Activated CD4-positive, alpha-beta T cell treated with anti-CD3 and anti-CD28 coated beads for 36 hours (primary cell): ENCODE measurements around the gene FBLN1. TPM values are rescaled to one million over a fixed set of nuclear protein-coding genes. Genes with fewer than 3 reads are reported as not detected.
A peak's percentile ranks its signal among the peaks of the same experiment; 100 is the strongest.
"Not testable (repeated sequence)": the region's sequence is repeated elsewhere in the genome, so short reads cannot be mapped to it uniquely, and the experiment has no call there.

Source experiments
- ATAC-seq: fragments of 200-7000 bp; cut with Tn5 transposase; one replicate; pipeline ENCODE4 v1.10.0; 2021; ENCODE audit warnings: mild to moderate bottlenecking, moderate library complexity
- CTCF ChIA-PET: fragments of 350-600 bp; sonication (Branson Sonifier 250); formaldehyde crosslinking; loops from one replicate; lab custom pipeline; 2021; ENCODE audit warnings: antibody characterized with exemption; lab: Charles Lee
- POLR2A ChIA-PET: fragments of 350-600 bp; sonication (Branson Sonifier 250); formaldehyde crosslinking; loops from one replicate; lab custom pipeline; 2021; ENCODE audit warnings: antibody characterized with exemption, inconsistent platforms; lab: Charles Lee
- DNase-seq: peaks from one replicate; pipeline ENCODE4 v3.0.0-alpha.2; 2020
- H3K27ac Mint-ChIP-seq: one replicate; pipeline ENCODE4 v1.8.0; 2021; ENCODE audit warnings: mixed read lengths
- H3K27me3 Mint-ChIP-seq: one replicate; pipeline ENCODE4 v1.8.0; 2021; ENCODE audit warnings: mixed read lengths
- H3K36me3 Mint-ChIP-seq: one replicate; pipeline ENCODE4 v1.8.0; 2021; ENCODE audit warnings: low read depth, mixed read lengths
- H3K4me1 Mint-ChIP-seq: one replicate; pipeline ENCODE4 v1.8.0; 2021; ENCODE audit warnings: mixed read lengths
- H3K4me3 Mint-ChIP-seq: one replicate; pipeline ENCODE4 v1.8.0; 2021; ENCODE audit warnings: mild to moderate bottlenecking, moderate library complexity, mixed read lengths
- H3K9me3 Mint-ChIP-seq: one replicate; pipeline ENCODE4 v1.8.0; 2021; ENCODE audit warnings: low read depth, mixed read lengths
- intact Hi-C, 2 experiments: fragments of 100-400 bp; cut with DNase I in 1 of 2; cut with micrococcal nuclease in 1 of 2; formaldehyde crosslinking; loops; one replicate each; pipeline versions ENCODE4 v1.14.2 to v1.15.1; 2022 to 2024; cut with DNase I, micrococcal nuclease
- total RNA-seq, 2 experiments: library from RNA; stranded (reverse); gene quantifications; one replicate each; pipeline ENCODE4 v1.2.3, GENCODE V29; 2021

Gene FBLN1
- not detected for total RNA-seq

- Mint-ChIP-seq H3K27ac (no peak within 1 kb of the TSS), H3K27me3 (peaks cover 45% of the 10 kb centered on the region), H3K9me3 (no peaks in the 10 kb centered on the region), H3K4me1 (peaks cover 1% of the 10 kb centered on the region), H3K36me3 (no peaks in the 10 kb centered on the region), H3K4me3 (no peak within 1 kb of the TSS)
- DNase-seq (peak; percentile 16), ATAC-seq (no peak)
- intact Hi-C loops: no loop called here
- ChIA-PET CTCF (no interaction called here), POLR2A (no interaction called here)
These were observed at the start of gene FBLN1 for GRCh38 chr22:45502215-45503049. Gene FBLN1, plus strand, starts transcription at chr22:45502883. Its CDS starts 103 bp downstream, at chr22:45502986.

- Mint-ChIP-seq H3K4me3 (no peak overlapping the region), H3K36me3 (no peaks in the 10 kb centered on the region), H3K9me3 (no peaks in the 10 kb centered on the region), H3K4me1 (no peaks in the 10 kb centered on the region), H3K27ac (no peak overlapping the region), H3K27me3 (no peaks in the 10 kb centered on the region)
- intact Hi-C loops: no loop called here
- ATAC-seq (no peak), DNase-seq (no peak)
- POLR2A ChIA-PET: no interaction called here
- CTCF ChIA-PET: no interaction called here
These were observed 48.9 kb upstream of the FBLN1 start for GRCh38 chr22:45453764-45454163.

- ATAC-seq: no peak
- CTCF ChIA-PET: no interaction called here
- H3K27me3 Mint-ChIP-seq: no peaks in the 10 kb centered on the region
These were observed 48.4 kb upstream of the FBLN1 start for GRCh38 chr22:45454275-45454674.

GRCh38 chr22:45455212-45455611 lies 47.5 kb upstream of the FBLN1 start:
- Mint-ChIP-seq H3K9me3 (no peaks in the 10 kb centered on the region), H3K4me3 (no peak overlapping the region), H3K4me1 (no peaks in the 10 kb centered on the region), H3K27me3 (no peaks in the 10 kb centered on the region), H3K36me3 (no peaks in the 10 kb centered on the region), H3K27ac (no peak overlapping the region)
- POLR2A ChIA-PET: no interaction called here
- ATAC-seq (no peak), DNase-seq (no peak)
- CTCF ChIA-PET: interaction anchor here (0.9 kb wide), 1 partner anchor 19 kb away, joined by 4 read pairs; no protein-coding TSS in a partner anchor
- intact Hi-C loops: no loop called here

More at GRCh38 chr22:45454275-45454674, 48.4 kb upstream of the FBLN1 start:
- DNase-seq: no peak
- Mint-ChIP-seq H3K4me1 (no peaks in the 10 kb centered on the region), H3K27ac (no peak overlapping the region), H3K9me3 (no peaks in the 10 kb centered on the region), H3K4me3 (no peak overlapping the region), H3K36me3 (no peaks in the 10 kb centered on the region)
- intact Hi-C loops: no loop called here
- POLR2A ChIA-PET: no interaction called here

GRCh38 chr22:45455621-45456020 lies 47.1 kb upstream of the FBLN1 start:
- no peaks in the 10 kb centered on the region for H3K27me3 Mint-ChIP-seq
- no peak overlapping the region for H3K4me3 Mint-ChIP-seq
- no peaks in the 10 kb centered on the region for H3K36me3 Mint-ChIP-seq
- H3K27ac Mint-ChIP-seq: no peak overlapping the region
- no peaks in the 10 kb centered on the region for H3K9me3 Mint-ChIP-seq
- ChIA-PET POLR2A (no interaction called here), CTCF (interaction anchor here (0.9 kb wide), 1 partner anchor 18 kb away, joined by 4 read pairs; no protein-coding TSS in a partner anchor)
- DNase-seq (no peak), ATAC-seq (no peak)
- intact Hi-C loops: no loop called here
- no peaks in the 10 kb centered on the region for H3K4me1 Mint-ChIP-seq

GRCh38 chr22:45456811-45457210 lies 45.9 kb upstream of the FBLN1 start:
- CTCF ChIA-PET: no interaction called here
- ATAC-seq: no peak
- Mint-ChIP-seq H3K27me3 (no peaks in the 10 kb centered on the region), H3K4me3 (no peak overlapping the region), H3K36me3 (no peaks in the 10 kb centered on the region), H3K9me3 (no peaks in the 10 kb centered on the region), H3K27ac (no peak overlapping the region), H3K4me1 (no peaks in the 10 kb centered on the region)
- DNase-seq: no peak
- POLR2A ChIA-PET: no interaction called here
- intact Hi-C loops: no loop called here

- intact Hi-C loops: no loop called here
- no peak for ATAC-seq
- CTCF ChIA-PET: no interaction called here
- H3K4me1 Mint-ChIP-seq: no peaks in the 10 kb centered on the region
- H3K36me3 Mint-ChIP-seq: no peaks in the 10 kb centered on the region
- H3K27ac Mint-ChIP-seq: no peak overlapping the region
- H3K27me3 Mint-ChIP-seq: no peaks in the 10 kb centered on the region
- H3K9me3 Mint-ChIP-seq: no peaks in the 10 kb centered on the region
- H3K4me3 Mint-ChIP-seq: no peak overlapping the region
- no peak for DNase-seq
- POLR2A ChIA-PET: no interaction called here
These were observed 44.2 kb upstream of the FBLN1 start for GRCh38 chr22:45458532-45458931.

GRCh38 chr22:45459235-45459634 lies 43.4 kb upstream of the FBLN1 start:
- intact Hi-C loops: no loop called here
- H3K4me3 Mint-ChIP-seq: no peak overlapping the region
- no peak for ATAC-seq
- DNase-seq: no peak
- H3K27me3 Mint-ChIP-seq: peaks cover under 1% of the 10 kb centered on the region
- CTCF ChIA-PET: no interaction called here
- no peak overlapping the region for H3K27ac Mint-ChIP-seq
- no peaks in the 10 kb centered on the region for H3K36me3 Mint-ChIP-seq
- H3K4me1 Mint-ChIP-seq: no peaks in the 10 kb centered on the region
- POLR2A ChIA-PET: no interaction called here
- no peaks in the 10 kb centered on the region for H3K9me3 Mint-ChIP-seq

GRCh38 chr22:45460288-45461109 lies 42.2 kb upstream of the FBLN1 start:
- POLR2A ChIA-PET: no interaction called here
- intact Hi-C loops: no loop called here
- no peaks in the 10 kb centered on the region for H3K9me3 Mint-ChIP-seq
- H3K36me3 Mint-ChIP-seq: no peaks in the 10 kb centered on the region
- CTCF ChIA-PET: interaction anchor here (0.7 kb wide), 1 partner anchor 12 kb away, joined by 3 read pairs; no protein-coding TSS in a partner anchor
- no peaks in the 10 kb centered on the region for H3K4me1 Mint-ChIP-seq
- H3K27me3 Mint-ChIP-seq: peaks cover 6% of the 10 kb centered on the region
- ATAC-seq (no peak), DNase-seq (no peak)
- H3K4me3 Mint-ChIP-seq: no peak overlapping the region
- H3K27ac Mint-ChIP-seq: no peak overlapping the region

- DNase-seq (no peak), ATAC-seq (no peak)
- peaks cover 6% of the 10 kb centered on the region for H3K27me3 Mint-ChIP-seq
- H3K27ac Mint-ChIP-seq: no peak overlapping the region
- no peaks in the 10 kb centered on the region for H3K36me3 Mint-ChIP-seq
- ChIA-PET CTCF (interaction anchor here (0.5 to 0.6 kb wide), 2 partner anchors 192 to 272 kb away, joined by 3 to 4 read pairs; no protein-coding TSS in a partner anchor), POLR2A (no interaction called here)
- H3K4me1 Mint-ChIP-seq: no peaks in the 10 kb centered on the region
- intact Hi-C loops: no loop called here
- H3K9me3 Mint-ChIP-seq: peaks cover 3% of the 10 kb centered on the region
- no peak overlapping the region for H3K4me3 Mint-ChIP-seq
These were observed 40.5 kb upstream of the FBLN1 start for GRCh38 chr22:45462034-45462655.

- H3K27ac Mint-ChIP-seq, ATAC-seq, CTCF ChIA-PET, DNase-seq, H3K4me1 Mint-ChIP-seq, H3K27me3 Mint-ChIP-seq, H3K4me3 Mint-ChIP-seq, H3K9me3 Mint-ChIP-seq, intact Hi-C loops, POLR2A ChIA-PET, H3K36me3 Mint-ChIP-seq: not testable (repeated sequence)
These were observed 39.0 kb upstream of the FBLN1 start for GRCh38 chr22:45463691-45464090.
